Mesendoderm (in vitro differentiated cells): Measurements from ENCODE around the gene OTUB1.

ENCODE experiments used
- DNase-seq: peaks from one replicate; pipeline ENCODE4 v3.0.0; 2013
- H2AK5ac ChIP-seq: 2 replicates; pipeline ENCODE4 v1.6.1; 2013; ENCODE audit warnings: low read length, inconsistent platforms
- H2BK120ac ChIP-seq: 2 replicates; pipeline ENCODE4 v1.6.1; 2013; ENCODE audit warnings: low read depth, mild to moderate bottlenecking, low read length, moderate library complexity, mixed read lengths
- H2BK15ac ChIP-seq: replicated peaks from 2 replicates; pipeline ENCODE4 v1.6.1; 2013; ENCODE audit warnings: low read depth, mild to moderate bottlenecking, moderate library complexity
- H2BK5ac ChIP-seq: 2 replicates; pipeline ENCODE4 v1.6.1; 2013; ENCODE audit warnings: low read length, inconsistent platforms
- H3K18ac ChIP-seq: 2 replicates; pipeline ENCODE4 v1.6.1; 2013; ENCODE audit warnings: mild to moderate bottlenecking, low read length, mixed read lengths
- H3K23ac ChIP-seq: one replicate; pipeline ENCODE4 v1.6.1; 2013; ENCODE audit warnings: low read length
- H3K27ac ChIP-seq: 2 replicates; pipeline ENCODE4 v1.5.1; 2013; ENCODE audit warnings: low read depth, mild to moderate bottlenecking, inconsistent platforms, low read length, moderate library complexity
- H3K27me3 ChIP-seq: 2 replicates; pipeline ENCODE4 v1.6.1; 2013; ENCODE audit warnings: low read length, control low read depth, mild to moderate bottlenecking, inconsistent platforms; ENCODE audit not compliant: insufficient read depth, poor library complexity
- H3K36me3 ChIP-seq: 2 replicates; pipeline ENCODE4 v1.6.1; 2013; ENCODE audit warnings: low read length, inconsistent platforms; ENCODE audit not compliant: control insufficient read depth, insufficient read depth
- H3K4ac ChIP-seq: one replicate; pipeline ENCODE4 v1.6.1; 2013; ENCODE audit warnings: low read depth, mild to moderate bottlenecking, low read length, moderate library complexity
- H3K4me1 ChIP-seq: 2 replicates; pipeline ENCODE4 v1.6.1; 2013; ENCODE audit warnings: low read depth, low read length, inconsistent platforms; ENCODE audit not compliant: control insufficient read depth
- H3K4me2 ChIP-seq: 2 replicates; pipeline ENCODE4 v1.6.1; 2013; ENCODE audit warnings: low read length
- H3K4me3 ChIP-seq: 2 replicates; pipeline ENCODE4 v1.5.1; 2013; ENCODE audit warnings: mild to moderate bottlenecking, low read length
- H3K56ac ChIP-seq: one replicate; pipeline ENCODE4 v1.6.1; 2013; ENCODE audit warnings: low read length
- H3K79me1 ChIP-seq: 2 replicates; pipeline ENCODE4 v1.6.1; 2013; ENCODE audit warnings: low read length, inconsistent platforms
- H3K79me2 ChIP-seq: 2 replicates; pipeline ENCODE4 v1.6.1; 2013; ENCODE audit warnings: mild to moderate bottlenecking, low read length; ENCODE audit not compliant: control insufficient read depth, insufficient read depth
- H3K9ac ChIP-seq: 2 replicates; pipeline ENCODE4 v1.6.1; 2013; ENCODE audit warnings: low read length, inconsistent platforms
- H4K5ac ChIP-seq: one replicate; pipeline ENCODE4 v1.6.1; 2013; ENCODE audit warnings: low read length
- H4K8ac ChIP-seq: one replicate; pipeline ENCODE4 v1.6.1; 2013; ENCODE audit warnings: low read depth, mild to moderate bottlenecking, control low read depth, low read length, moderate library complexity
- WGBS: extraction: QIAGEN DNeasy Blood & Tissue Kit; methylation state at CpG from one replicate; pipeline ENCODE4 v1.1.7; 2013; ENCODE audit warnings: low lambda C conversion rate, missing lambda C conversion rate; ENCODE audit not compliant: insufficient coverage; ENCODE audit errors: extremely low coverage; 5-methylcytosine and 5-hydroxymethylcytosine counted together

OTUB1 gene

GRCh38 chr11:64015935-64016845 is 30.0 kb downstream of the OTUB1 start:
- H2BK5ac ChIP-seq: no peak overlapping the region
- H3K4me1 ChIP-seq: no peaks in the 10 kb centered on the region
- no peaks in the 10 kb centered on the region for H3K27me3 ChIP-seq
- no peak overlapping the region for H2BK15ac ChIP-seq
- H2AK5ac ChIP-seq: no peak overlapping the region
- no peak overlapping the region for H3K4me3 ChIP-seq
- no CpG with 5 or more reads among the region's 35 CpGs for WGBS
- H3K4me2 ChIP-seq: no peak overlapping the region
- no peaks in the 10 kb centered on the region for H3K36me3 ChIP-seq
- no peak overlapping the region for H3K56ac ChIP-seq
- H2BK120ac ChIP-seq: no peak overlapping the region
- H3K79me1 ChIP-seq: no peaks in the 10 kb centered on the region
- H3K27ac ChIP-seq: no peak overlapping the region
- no peak overlapping the region for H3K4ac ChIP-seq
- DNase-seq: no peak
- no peak overlapping the region for H4K8ac ChIP-seq
- H3K23ac ChIP-seq: no peak overlapping the region
- no peak overlapping the region for H3K18ac ChIP-seq
- no peak overlapping the region for H3K9ac ChIP-seq
- H4K5ac ChIP-seq: no peak overlapping the region
- H3K79me2 ChIP-seq: no peaks in the 10 kb centered on the region

GRCh38 chr11:64017945-64018224 is 31.6 kb downstream of the OTUB1 start:
- H3K4me2 ChIP-seq: no peak overlapping the region
- no peak overlapping the region for H2BK15ac ChIP-seq
- no peak overlapping the region for H4K5ac ChIP-seq
- no peak overlapping the region for H3K4ac ChIP-seq
- peaks cover 2% of the 10 kb centered on the region for H3K4me1 ChIP-seq
- H3K27ac ChIP-seq: no peak overlapping the region
- WGBS: no CpG with 5 or more reads among the region's 7 CpGs
- no peak overlapping the region for H3K23ac ChIP-seq
- H3K36me3 ChIP-seq: no peaks in the 10 kb centered on the region
- DNase-seq: no peak
- H2BK5ac ChIP-seq: no peak overlapping the region
- no peak overlapping the region for H3K4me3 ChIP-seq
- H3K56ac ChIP-seq: no peak overlapping the region
- no peak overlapping the region for H4K8ac ChIP-seq
- no peaks in the 10 kb centered on the region for H3K79me1 ChIP-seq
- no peak overlapping the region for H3K9ac ChIP-seq
- no peak overlapping the region for H2AK5ac ChIP-seq
- no peaks in the 10 kb centered on the region for H3K27me3 ChIP-seq
- H3K79me2 ChIP-seq: no peaks in the 10 kb centered on the region
- H2BK120ac ChIP-seq: no peak overlapping the region
- no peak overlapping the region for H3K18ac ChIP-seq

DNA sequence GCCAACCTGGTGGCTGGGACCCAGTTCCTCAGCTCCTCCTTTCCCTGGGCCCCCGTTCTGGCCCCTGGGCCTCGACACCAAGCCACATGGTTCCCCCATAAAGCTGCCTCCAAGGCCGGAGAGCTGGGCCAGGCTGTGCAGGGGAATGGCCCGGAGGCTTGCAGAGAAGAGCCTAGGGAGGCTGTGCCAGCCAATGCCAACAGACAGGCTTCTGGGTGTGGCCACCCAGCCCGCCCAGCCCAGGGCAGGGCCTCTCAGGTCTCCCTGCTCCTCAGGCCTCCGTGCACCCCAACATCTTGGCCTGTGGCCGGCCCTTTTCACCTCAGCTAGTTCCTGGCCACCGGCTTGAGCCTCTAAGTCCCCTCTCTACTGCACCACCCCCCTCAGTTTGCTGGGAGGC is 32.1 kb downstream of the OTUB1 start:
- no CpG with 5 or more reads among the region's 8 CpGs for WGBS
- Histone ChIP-seq H3K27me3 (no peaks in the 10 kb centered on the region), H4K8ac (no peak overlapping the region), H3K4me1 (peaks cover 2% of the 10 kb centered on the region), H3K9ac (no peak overlapping the region), H3K79me1 (no peaks in the 10 kb centered on the region), H2AK5ac (no peak overlapping the region), H3K4me3 (no peak overlapping the region), H3K79me2 (no peaks in the 10 kb centered on the region), H3K36me3 (no peaks in the 10 kb centered on the region), H3K18ac (no peak overlapping the region), H3K4me2 (no peak overlapping the region), H2BK5ac (no peak overlapping the region), H3K56ac (no peak overlapping the region), H2BK15ac (no peak overlapping the region), H3K23ac (no peak overlapping the region), H4K5ac (no peak overlapping the region), H3K27ac (no peak overlapping the region), H3K4ac (no peak overlapping the region), H2BK120ac (no peak overlapping the region)
- no peak for DNase-seq

- no peaks in the 10 kb centered on the region for H3K79me1 ChIP-seq
- H3K4me1 ChIP-seq: peaks cover 2% of the 10 kb centered on the region
These were observed 33.1 kb downstream of the OTUB1 start for GRCh38 chr11:64019106-64020037.

GRCh38 chr11:64020976-64021756 is 34.9 kb downstream of the OTUB1 start:
- Histone ChIP-seq H3K18ac (no peak overlapping the region), H3K79me1 (no peaks in the 10 kb centered on the region)
- WGBS: no CpG with 5 or more reads among the region's 22 CpGs

More at GRCh38 chr11:64019106-64020037, 33.1 kb downstream of the OTUB1 start:
- H2BK15ac ChIP-seq: no peak overlapping the region
- no peaks in the 10 kb centered on the region for H3K27me3 ChIP-seq
- no peak overlapping the region for H4K5ac ChIP-seq
- H3K4ac ChIP-seq: no peak overlapping the region
- no peak overlapping the region for H3K4me2 ChIP-seq
- H3K18ac ChIP-seq: no peak overlapping the region
- no peaks in the 10 kb centered on the region for H3K36me3 ChIP-seq
- H4K8ac ChIP-seq: no peak overlapping the region
- no peak overlapping the region for H3K27ac ChIP-seq
- no peak overlapping the region for H2BK5ac ChIP-seq
- WGBS: no CpG with 5 or more reads among the region's 27 CpGs
- no peak overlapping the region for H3K4me3 ChIP-seq
- no peak overlapping the region for H2AK5ac ChIP-seq
- no peak for DNase-seq
- H3K9ac ChIP-seq: no peak overlapping the region
- H3K79me2 ChIP-seq: no peaks in the 10 kb centered on the region
- H2BK120ac ChIP-seq: no peak overlapping the region
- H3K56ac ChIP-seq: no peak overlapping the region
- H3K23ac ChIP-seq: no peak overlapping the region

More at GRCh38 chr11:64020976-64021756, 34.9 kb downstream of the OTUB1 start:
- Histone ChIP-seq H2BK120ac (no peak overlapping the region), H3K4ac (no peak overlapping the region), H3K36me3 (no peaks in the 10 kb centered on the region), H3K23ac (no peak overlapping the region), H3K27ac (no peak overlapping the region), H3K4me1 (peaks cover 2% of the 10 kb centered on the region), H4K8ac (no peak overlapping the region), H3K27me3 (no peaks in the 10 kb centered on the region), H2BK5ac (no peak overlapping the region), H2BK15ac (no peak overlapping the region), H2AK5ac (no peak overlapping the region), H3K4me3 (no peak overlapping the region), H3K4me2 (no peak overlapping the region), H3K56ac (peak overlapping the region; percentile 42), H4K5ac (no peak overlapping the region), H3K9ac (no peak overlapping the region), H3K79me2 (no peaks in the 10 kb centered on the region)
- no peak for DNase-seq
